Measurements from ENCODE around the gene CTNNA2.

DNA sequence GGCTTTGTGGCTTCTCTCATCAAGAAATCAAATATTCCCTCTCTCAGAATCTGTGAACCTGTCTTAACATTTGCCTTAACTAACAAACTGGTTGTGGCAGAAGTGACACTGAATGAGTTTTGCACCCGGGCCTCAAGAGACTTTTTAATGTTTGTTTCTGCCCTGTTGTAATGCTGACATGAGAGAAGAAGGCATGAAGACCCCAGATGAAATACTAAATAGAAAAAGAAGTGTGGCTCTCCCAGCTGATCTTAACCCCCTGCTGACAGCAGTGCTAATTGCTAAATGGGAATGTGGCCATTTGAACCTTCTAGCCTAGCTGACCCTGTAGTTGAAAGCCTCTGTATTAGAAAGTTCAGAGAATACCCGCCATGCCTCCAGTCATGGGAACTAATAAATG is 261.2 kb downstream of the CTNNA2 start:
- no peak for TF ChIP-seq RAD21 (IDR thresholded peaks at IDR 0.05; ENCODE audit: low read length)
- TF ChIP-seq, protein P1, sequence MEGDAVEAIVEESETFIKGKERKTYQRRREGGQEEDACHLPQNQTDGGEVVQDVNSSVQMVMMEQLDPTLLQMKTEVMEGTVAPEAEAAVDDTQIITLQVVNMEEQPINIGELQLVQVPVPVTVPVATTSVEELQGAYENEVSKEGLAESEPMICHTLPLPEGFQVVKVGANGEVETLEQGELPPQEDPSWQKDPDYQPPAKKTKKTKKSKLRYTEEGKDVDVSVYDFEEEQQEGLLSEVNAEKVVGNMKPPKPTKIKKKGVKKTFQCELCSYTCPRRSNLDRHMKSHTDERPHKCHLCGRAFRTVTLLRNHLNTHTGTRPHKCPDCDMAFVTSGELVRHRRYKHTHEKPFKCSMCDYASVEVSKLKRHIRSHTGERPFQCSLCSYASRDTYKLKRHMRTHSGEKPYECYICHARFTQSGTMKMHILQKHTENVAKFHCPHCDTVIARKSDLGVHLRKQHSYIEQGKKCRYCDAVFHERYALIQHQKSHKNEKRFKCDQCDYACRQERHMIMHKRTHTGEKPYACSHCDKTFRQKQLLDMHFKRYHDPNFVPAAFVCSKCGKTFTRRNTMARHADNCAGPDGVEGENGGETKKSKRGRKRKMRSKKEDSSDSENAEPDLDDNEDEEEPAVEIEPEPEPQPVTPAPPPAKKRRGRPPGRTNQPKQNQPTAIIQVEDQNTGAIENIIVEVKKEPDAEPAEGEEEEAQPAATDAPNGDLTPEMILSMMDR (IDR thresholded peaks at IDR 0.05): no peak
- no peak for TF ChIP-seq POLR2AphosphoS5 (IDR thresholded peaks at IDR 0.05; ENCODE audit: low read depth, low read length)
- TF ChIP-seq EZH2phosphoT487 (IDR thresholded peaks at IDR 0.05; ENCODE audit: borderline replicate concordance, low read depth): no peak
- TF ChIP-seq YY1 (IDR thresholded peaks at IDR 0.05; ENCODE audit: low read depth): no peak
- TF ChIP-seq FOXJ3 (CRISPR knock-in tag; IDR thresholded peaks at IDR 0.05): no peak
- TF ChIP-seq FOSL2 (IDR thresholded peaks at IDR 0.05; ENCODE audit: borderline replicate concordance, low read depth): no peak
- no peak for TF ChIP-seq MXI1 (IDR thresholded peaks at IDR 0.05; ENCODE audit: low read depth, low read length)
- no peak for TF ChIP-seq RFX5 (IDR thresholded peaks at IDR 0.05; ENCODE audit: low read length)
- TF ChIP-seq, protein P2, sequence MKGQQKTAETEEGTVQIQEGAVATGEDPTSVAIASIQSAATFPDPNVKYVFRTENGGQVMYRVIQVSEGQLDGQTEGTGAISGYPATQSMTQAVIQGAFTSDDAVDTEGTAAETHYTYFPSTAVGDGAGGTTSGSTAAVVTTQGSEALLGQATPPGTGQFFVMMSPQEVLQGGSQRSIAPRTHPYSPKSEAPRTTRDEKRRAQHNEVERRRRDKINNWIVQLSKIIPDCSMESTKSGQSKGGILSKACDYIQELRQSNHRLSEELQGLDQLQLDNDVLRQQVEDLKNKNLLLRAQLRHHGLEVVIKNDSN (IDR thresholded peaks at IDR 0.05; ENCODE audit: borderline replicate concordance, low read depth): no peak
- TF ChIP-seq, protein P3, sequence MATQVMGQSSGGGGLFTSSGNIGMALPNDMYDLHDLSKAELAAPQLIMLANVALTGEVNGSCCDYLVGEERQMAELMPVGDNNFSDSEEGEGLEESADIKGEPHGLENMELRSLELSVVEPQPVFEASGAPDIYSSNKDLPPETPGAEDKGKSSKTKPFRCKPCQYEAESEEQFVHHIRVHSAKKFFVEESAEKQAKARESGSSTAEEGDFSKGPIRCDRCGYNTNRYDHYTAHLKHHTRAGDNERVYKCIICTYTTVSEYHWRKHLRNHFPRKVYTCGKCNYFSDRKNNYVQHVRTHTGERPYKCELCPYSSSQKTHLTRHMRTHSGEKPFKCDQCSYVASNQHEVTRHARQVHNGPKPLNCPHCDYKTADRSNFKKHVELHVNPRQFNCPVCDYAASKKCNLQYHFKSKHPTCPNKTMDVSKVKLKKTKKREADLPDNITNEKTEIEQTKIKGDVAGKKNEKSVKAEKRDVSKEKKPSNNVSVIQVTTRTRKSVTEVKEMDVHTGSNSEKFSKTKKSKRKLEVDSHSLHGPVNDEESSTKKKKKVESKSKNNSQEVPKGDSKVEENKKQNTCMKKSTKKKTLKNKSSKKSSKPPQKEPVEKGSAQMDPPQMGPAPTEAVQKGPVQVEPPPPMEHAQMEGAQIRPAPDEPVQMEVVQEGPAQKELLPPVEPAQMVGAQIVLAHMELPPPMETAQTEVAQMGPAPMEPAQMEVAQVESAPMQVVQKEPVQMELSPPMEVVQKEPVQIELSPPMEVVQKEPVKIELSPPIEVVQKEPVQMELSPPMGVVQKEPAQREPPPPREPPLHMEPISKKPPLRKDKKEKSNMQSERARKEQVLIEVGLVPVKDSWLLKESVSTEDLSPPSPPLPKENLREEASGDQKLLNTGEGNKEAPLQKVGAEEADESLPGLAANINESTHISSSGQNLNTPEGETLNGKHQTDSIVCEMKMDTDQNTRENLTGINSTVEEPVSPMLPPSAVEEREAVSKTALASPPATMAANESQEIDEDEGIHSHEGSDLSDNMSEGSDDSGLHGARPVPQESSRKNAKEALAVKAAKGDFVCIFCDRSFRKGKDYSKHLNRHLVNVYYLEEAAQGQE (IDR thresholded peaks at IDR 0.05; ENCODE audit: low read depth, low read length): no peak

Data from SK-N-SH (cell line).